GM18909 (cell line): Measurements from ENCODE around the gene UBE2R2.
"Not testable (repeated sequence)": the region's sequence is repeated elsewhere in the genome, so short reads cannot be mapped to it uniquely, and the experiment has no call there.

Experiments
- ATAC-seq: cut with Tn5 transposase; IDR thresholded peaks from one replicate; pipeline ENCODE4 v1.9.1; 2021; ENCODE audit warnings: mild to moderate bottlenecking; ENCODE audit not compliant: unreplicated experiment, poor library complexity

Gene UBE2R2

GRCh38 chr9:33816327-33817252 lies at the start of gene UBE2R2:
Gene UBE2R2 (plus strand): TSS chr9:33817160. CDS start chr9:33817758, 598 bp downstream.
- ATAC-seq = peak; percentile 61

- ATAC-seq = not testable (repeated sequence)
Measured at GRCh38 chr9:33770156-33770880, 46.6 kb upstream of the UBE2R2 start.

- ATAC-seq = not testable (repeated sequence)
Measured at GRCh38 chr9:33773135-33773534, 43.8 kb upstream of the UBE2R2 start.

GRCh38 chr9:33774074-33774659 lies 42.8 kb upstream of the UBE2R2 start:
- ATAC-seq = not testable (repeated sequence)

- ATAC-seq = no peak
Measured at GRCh38 chr9:33776578-33776977, 40.4 kb upstream of the UBE2R2 start.

- ATAC-seq = peak; percentile 81
Measured at GRCh38 chr9:33778700-33779351, 38.1 kb upstream of the UBE2R2 start.

- no peak for ATAC-seq
Measured at GRCh38 chr9:33780276-33780675, 36.7 kb upstream of the UBE2R2 start.

- no peak for ATAC-seq
Measured at GRCh38 chr9:33781736-33782135, 35.2 kb upstream of the UBE2R2 start.

GRCh38 chr9:33782395-33783152 lies 34.4 kb upstream of the UBE2R2 start:
- ATAC-seq = no peak

GRCh38 chr9:33785914-33786313 lies 31.0 kb upstream of the UBE2R2 start:
- ATAC-seq = no peak

- no peak for ATAC-seq
Measured at GRCh38 chr9:33786681-33787080, 30.3 kb upstream of the UBE2R2 start.

GRCh38 chr9:33787839-33788238 lies 29.1 kb upstream of the UBE2R2 start:
- no peak for ATAC-seq

GRCh38 chr9:33789429-33789828 lies 27.5 kb upstream of the UBE2R2 start:
- not testable (repeated sequence) for ATAC-seq

GRCh38 chr9:33791117-33791516 lies 25.8 kb upstream of the UBE2R2 start:
- no peak for ATAC-seq

- ATAC-seq = not testable (repeated sequence)
Measured at GRCh38 chr9:33793496-33793895, 23.5 kb upstream of the UBE2R2 start.

- no peak for ATAC-seq
Measured at GRCh38 chr9:33794560-33794959, 22.4 kb upstream of the UBE2R2 start.

- ATAC-seq = no peak
Measured at GRCh38 chr9:33795281-33795680, 21.7 kb upstream of the UBE2R2 start, which contains the start of gene PRSS3. Gene PRSS3 (plus strand): TSS chr9:33795561. CDS start chr9:33795574, 13 bp downstream.

GRCh38 chr9:33795819-33796218 lies 21.1 kb upstream of the UBE2R2 start:
- no peak for ATAC-seq

- not testable (repeated sequence) for ATAC-seq
Measured at GRCh38 chr9:33796679-33797078, 20.3 kb upstream of the UBE2R2 start.

GRCh38 chr9:33797837-33798236 lies 19.1 kb upstream of the UBE2R2 start:
- no peak for ATAC-seq
